ENCODE results near the gene STRIP2. TPM values are rescaled to one million over a fixed set of nuclear protein-coding genes. Genes with fewer than 3 reads are reported as not detected.
A peak's percentile ranks its signal among the peaks of the same experiment; 100 is the strongest.

STRIP2 gene
- total RNA-seq, 2 donors from 2014 or later = 11.7 to 15.8 TPM

GRCh38 chr7:129519464-129519863, 85.2 kb downstream of the STRIP2 start:
- Mint-ChIP-seq H3K36me3 (ENCODE audit: low read depth) (no peaks in the 10 kb centered on the region), H3K27ac (no peak overlapping the region), H3K27me3 (ENCODE audit: insufficient read depth) (no peaks in the 10 kb centered on the region), H3K9me3 (peaks cover 6% of the 10 kb centered on the region), H3K4me3 (no peak overlapping the region), H3K4me1 (peaks cover 3% of the 10 kb centered on the region)
- Histone ChIP-seq H3K9me3 (ENCODE audit: control insufficient read depth, low read length) (no peaks in the 10 kb centered on the region), H3K4me1 (ENCODE audit: control insufficient read depth, insufficient read depth, low read length) (no peaks in the 10 kb centered on the region), H3K27ac (ENCODE audit: low read depth, low read length) (no peak overlapping the region), H3K4me3 (ENCODE audit: low read length) (no peak overlapping the region), H3K27me3 (ENCODE audit: control insufficient read depth, insufficient read depth, low read length, poor library complexity, severe bottlenecking) (no peaks in the 10 kb centered on the region), H3K9ac (ENCODE audit: extremely low read depth, low read length, poor library complexity, severe bottlenecking) (no peak overlapping the region), H3K36me3 (ENCODE audit: control insufficient read depth, insufficient read depth, low read length) (no peaks in the 10 kb centered on the region)
- WGBS, 2 experiments (ENCODE audit: insufficient coverage in 1 of 2, insufficient read length in 1 of 2) = 50 to 59% methylated on average over 4 to 5 of the region's 5 CpGs
- no peak for TF ChIP-seq CTCF (conservative IDR thresholded peaks at IDR 0.05)
- peak; percentile 76 for DNase-seq

DNA sequence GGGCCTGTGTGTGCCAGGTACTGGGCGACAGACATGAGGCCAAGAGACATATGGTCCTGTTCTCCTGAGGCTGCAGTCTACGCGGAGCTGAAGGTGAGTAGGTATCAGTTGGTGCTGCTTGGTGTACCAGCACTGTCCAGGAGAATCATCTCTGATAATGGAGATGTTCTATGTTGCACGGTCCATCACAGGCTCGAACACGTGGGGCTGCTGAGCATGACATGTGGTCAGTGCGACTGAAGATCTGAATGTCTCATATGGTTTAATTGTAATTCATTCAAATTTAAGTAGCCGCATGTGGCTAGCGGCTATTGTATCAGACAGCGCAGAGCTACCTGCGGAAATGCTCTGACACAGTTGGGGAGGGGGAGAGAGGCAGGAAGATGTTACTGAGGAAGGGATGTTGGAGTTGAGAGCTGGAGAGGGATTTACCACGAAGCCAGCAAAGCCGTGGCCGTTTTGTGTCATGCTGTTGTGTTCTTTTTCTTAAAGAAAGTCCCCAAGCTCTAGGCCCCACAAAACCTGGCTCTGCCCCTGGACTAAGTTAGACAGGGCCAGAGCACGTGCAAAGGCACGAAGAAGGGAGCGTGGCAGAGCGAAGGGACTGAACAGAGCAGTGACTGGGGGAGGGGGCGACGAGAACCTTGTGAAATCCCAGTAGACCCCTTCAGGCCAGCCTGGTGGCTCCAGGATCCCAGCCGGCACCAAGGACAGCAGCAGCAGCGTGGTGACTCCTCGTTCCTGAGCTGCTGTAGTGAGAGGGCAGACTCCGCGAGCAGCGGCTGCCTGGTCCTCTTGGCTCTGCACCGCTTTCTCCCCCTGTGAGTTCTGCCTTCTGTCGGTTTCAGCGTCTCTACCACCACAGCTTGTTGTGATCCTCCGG, 88.1 kb downstream of the STRIP2 start:
- Mint-ChIP-seq H3K9me3 (no peaks in the 10 kb centered on the region), H3K27me3 (ENCODE audit: insufficient read depth) (no peaks in the 10 kb centered on the region), H3K27ac (no peak overlapping the region), H3K36me3 (ENCODE audit: low read depth) (no peaks in the 10 kb centered on the region), H3K4me1 (peaks cover 3% of the 10 kb centered on the region), H3K4me3 (no peak overlapping the region)
- H3K4me1 ChIP-seq (ENCODE audit: control insufficient read depth, insufficient read depth, low read length) = no peaks in the 10 kb centered on the region
- H3K4me3 ChIP-seq (ENCODE audit: low read length) = no peak overlapping the region
- WGBS, 2 experiments (ENCODE audit: insufficient coverage in 1 of 2, insufficient read length in 1 of 2) = 64% methylated on average over 25 to 30 of the region's 30 CpGs
- no peaks in the 10 kb centered on the region for H3K9me3 ChIP-seq (ENCODE audit: control insufficient read depth, low read length)
- H3K36me3 ChIP-seq (ENCODE audit: control insufficient read depth, insufficient read depth, low read length) = no peaks in the 10 kb centered on the region
- H3K9ac ChIP-seq (ENCODE audit: extremely low read depth, low read length, poor library complexity, severe bottlenecking) = no peak overlapping the region
- no peak for TF ChIP-seq CTCF (conservative IDR thresholded peaks at IDR 0.05)
- H3K27me3 ChIP-seq (ENCODE audit: control insufficient read depth, insufficient read depth, low read length, poor library complexity, severe bottlenecking) = no peaks in the 10 kb centered on the region
- DNase-seq = peak; percentile 90
- H3K27ac ChIP-seq (ENCODE audit: low read depth, low read length) = no peak overlapping the region

- Histone ChIP-seq H3K9me3 (ENCODE audit: control insufficient read depth, low read length) (no peaks in the 10 kb centered on the region), H3K27me3 (ENCODE audit: control insufficient read depth, insufficient read depth, low read length, poor library complexity, severe bottlenecking) (no peaks in the 10 kb centered on the region), H3K36me3 (ENCODE audit: control insufficient read depth, insufficient read depth, low read length) (no peaks in the 10 kb centered on the region), H3K4me3 (ENCODE audit: low read length) (no peak overlapping the region), H3K4me1 (ENCODE audit: control insufficient read depth, insufficient read depth, low read length) (no peaks in the 10 kb centered on the region), H3K9ac (ENCODE audit: extremely low read depth, low read length, poor library complexity, severe bottlenecking) (no peak overlapping the region), H3K27ac (ENCODE audit: low read depth, low read length) (no peak overlapping the region)
- H3K27ac Mint-ChIP-seq = no peak overlapping the region
- WGBS, 2 experiments (ENCODE audit: insufficient coverage in 1 of 2, insufficient read length in 1 of 2) = 58 to 68% methylated on average over 3 to 5 of the region's 5 CpGs
- no peak for TF ChIP-seq CTCF (conservative IDR thresholded peaks at IDR 0.05)
- no peaks in the 10 kb centered on the region for H3K9me3 Mint-ChIP-seq
- DNase-seq = no peak
- no peaks in the 10 kb centered on the region for H3K36me3 Mint-ChIP-seq (ENCODE audit: low read depth)
- H3K27me3 Mint-ChIP-seq (ENCODE audit: insufficient read depth) = no peaks in the 10 kb centered on the region
- peaks cover 3% of the 10 kb centered on the region for H3K4me1 Mint-ChIP-seq
- no peak overlapping the region for H3K4me3 Mint-ChIP-seq
These were observed 88.7 kb downstream of the STRIP2 start for GRCh38 chr7:129522971-129523340.

Data from endodermal cell (in vitro differentiated cells).